ENCODE data around the gene IRX6. TPM values are rescaled to one million over a fixed set of nuclear protein-coding genes. Genes with fewer than 3 reads are reported as not detected.

Gene IRX6
- total RNA-seq, 1 donor from 2014 or later, result 0.34 TPM

- no peaks in the 10 kb centered on the region for H3K9me3 Mint-ChIP-seq
- DNase-seq (ENCODE audit: low spot score in 2 of 2, unreplicated experiment in 2 of 2), result no peak
- H3K4me1 Mint-ChIP-seq, result peaks cover 4% of the 10 kb centered on the region
- H3K36me3 Mint-ChIP-seq, result no peaks in the 10 kb centered on the region
- no peak for TF ChIP-seq CTCF (IDR thresholded peaks at IDR 0.05; ENCODE audit: unreplicated experiment)
- no peak overlapping the region for H3K27ac Mint-ChIP-seq
- H3K27me3 Mint-ChIP-seq (ENCODE audit: low read depth), result peaks cover 53% of the 10 kb centered on the region
- H3K4me3 Mint-ChIP-seq, result no peak overlapping the region
Observed at GRCh38 chr16:55379876-55380390, 55.9 kb downstream of the IRX6 start.

Other genes with a start within 250 kb of the IRX6 start
- 383 to 396 TPM (median 385 TPM) in 3 replicates for gene MMP2, start 155.0 kb downstream of the IRX6 start, total RNA-seq
- gene LPCAT2, start 184.9 kb downstream of the IRX6 start, total RNA-seq, result 22.4 to 25.1 TPM (median 25.0 TPM) in 3 replicates
- gene CAPNS2, start 242.5 kb downstream of the IRX6 start, total RNA-seq, result 2.2 to 2.8 TPM (median 2.5 TPM) in 3 replicates